ENCODE data around the gene TTC34.

TTC34 gene, protein sequence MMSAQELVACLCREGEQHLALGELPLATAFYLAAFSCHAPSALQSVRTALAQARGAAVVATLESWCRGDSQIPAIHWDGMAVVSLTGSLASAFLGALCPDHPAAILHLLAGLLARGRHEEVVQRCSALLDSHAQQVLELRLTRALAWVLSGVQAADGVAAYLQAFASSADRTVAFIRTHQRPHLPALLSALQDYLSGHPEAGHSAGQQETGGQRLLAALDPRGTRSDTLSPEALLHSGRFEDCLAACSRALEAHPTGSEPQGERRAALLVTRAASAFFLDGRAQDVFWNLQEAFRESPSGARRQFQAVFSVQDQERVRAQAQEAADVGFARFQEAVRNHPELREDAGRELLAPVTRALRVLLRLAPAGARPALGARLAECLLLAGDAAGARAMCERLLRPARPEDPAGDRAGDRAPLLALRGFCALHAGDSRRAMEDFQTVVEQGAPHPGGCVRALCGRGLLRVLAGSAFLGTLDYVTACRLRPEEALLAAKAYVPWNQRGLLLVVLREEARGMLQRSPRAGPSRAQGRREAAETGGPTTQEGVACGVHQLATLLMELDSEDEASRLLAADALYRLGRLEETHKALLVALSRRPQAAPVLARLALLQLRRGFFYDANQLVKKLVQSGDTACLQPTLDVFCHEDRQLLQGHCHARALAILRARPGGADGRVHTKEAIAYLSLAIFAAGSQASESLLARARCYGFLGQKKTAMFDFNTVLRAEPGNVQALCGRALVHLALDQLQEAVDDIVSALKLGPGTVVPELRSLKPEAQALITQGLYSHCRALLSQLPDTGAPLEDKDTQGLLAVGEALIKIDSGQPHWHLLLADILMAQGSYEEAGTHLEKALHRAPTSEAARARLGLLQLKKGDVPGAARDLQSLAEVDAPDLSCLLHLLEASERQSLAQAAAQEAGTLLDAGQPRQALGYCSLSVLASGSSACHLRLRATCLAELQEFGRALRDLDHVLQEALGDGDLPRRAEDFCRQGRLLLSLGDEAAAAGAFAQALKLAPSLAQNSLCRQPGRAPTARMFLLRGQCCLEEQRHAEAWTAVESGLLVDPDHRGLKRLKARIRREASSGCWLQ

DNA sequence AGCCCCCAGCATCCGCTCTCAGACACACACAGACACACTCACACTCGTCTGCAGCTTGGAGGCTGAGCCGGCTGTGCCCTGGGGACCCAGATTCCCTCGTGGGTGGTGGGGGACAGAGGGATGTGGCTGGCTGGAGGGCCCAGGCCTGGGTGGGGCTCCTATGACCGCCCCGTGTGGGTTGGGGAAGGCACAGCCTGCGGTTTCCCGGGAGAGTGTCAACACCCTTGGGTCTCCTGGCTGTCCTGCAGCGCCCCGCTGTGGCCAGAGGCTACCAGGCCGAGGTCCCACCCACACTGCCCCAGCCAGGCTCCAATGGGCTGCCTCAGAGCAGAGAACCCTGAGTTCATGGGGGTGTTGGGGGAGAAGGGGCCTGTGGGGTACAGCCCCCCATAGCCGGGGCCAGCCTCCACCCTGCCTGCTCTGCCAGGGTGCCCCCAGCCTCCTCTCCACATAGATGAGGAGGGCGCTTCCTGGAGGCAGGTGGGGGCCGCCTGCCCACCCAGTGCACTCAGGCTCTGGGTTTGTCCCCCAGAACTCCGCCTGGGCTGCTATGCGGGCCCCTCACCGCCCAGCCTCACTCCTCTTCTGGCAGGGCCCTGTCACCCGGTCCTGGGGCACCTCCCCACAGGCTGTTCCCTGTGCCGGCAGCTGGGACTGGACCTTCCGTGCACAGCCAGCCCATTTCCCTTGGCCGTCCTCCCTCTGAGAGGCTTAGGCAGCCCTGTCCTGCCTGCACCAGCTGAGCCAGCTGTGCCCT is at the start of gene TTC34:
TTC34 (minus strand) TSS at position 159 of the 757 bp plus-strand sequence. CDS start 866 bp downstream, outside the sequence.
- no peak for DNase-seq (ENCODE audit: low read depth)

DNA sequence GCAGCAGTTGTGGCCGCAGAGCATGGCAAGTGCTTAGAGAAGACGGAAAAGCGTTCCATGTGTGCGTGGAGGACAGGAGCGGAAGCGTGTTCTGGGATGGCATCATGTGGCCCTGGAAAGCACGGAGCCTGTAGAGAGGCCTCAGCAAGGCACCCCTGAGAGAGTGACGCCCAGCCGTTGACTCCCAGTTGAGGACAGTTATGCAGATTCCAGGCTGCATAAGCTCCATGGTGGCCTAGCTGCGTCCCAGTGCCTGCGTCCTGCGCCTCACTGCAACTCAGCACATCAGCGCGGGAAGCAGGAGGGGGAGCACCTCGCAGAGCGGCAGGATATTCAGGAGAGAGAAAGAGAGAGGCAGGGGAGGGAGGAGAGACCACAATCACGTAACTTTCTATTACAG is 49.0 kb upstream of the TTC34 start:
- DNase-seq (ENCODE audit: low read depth): no peak

DNA sequence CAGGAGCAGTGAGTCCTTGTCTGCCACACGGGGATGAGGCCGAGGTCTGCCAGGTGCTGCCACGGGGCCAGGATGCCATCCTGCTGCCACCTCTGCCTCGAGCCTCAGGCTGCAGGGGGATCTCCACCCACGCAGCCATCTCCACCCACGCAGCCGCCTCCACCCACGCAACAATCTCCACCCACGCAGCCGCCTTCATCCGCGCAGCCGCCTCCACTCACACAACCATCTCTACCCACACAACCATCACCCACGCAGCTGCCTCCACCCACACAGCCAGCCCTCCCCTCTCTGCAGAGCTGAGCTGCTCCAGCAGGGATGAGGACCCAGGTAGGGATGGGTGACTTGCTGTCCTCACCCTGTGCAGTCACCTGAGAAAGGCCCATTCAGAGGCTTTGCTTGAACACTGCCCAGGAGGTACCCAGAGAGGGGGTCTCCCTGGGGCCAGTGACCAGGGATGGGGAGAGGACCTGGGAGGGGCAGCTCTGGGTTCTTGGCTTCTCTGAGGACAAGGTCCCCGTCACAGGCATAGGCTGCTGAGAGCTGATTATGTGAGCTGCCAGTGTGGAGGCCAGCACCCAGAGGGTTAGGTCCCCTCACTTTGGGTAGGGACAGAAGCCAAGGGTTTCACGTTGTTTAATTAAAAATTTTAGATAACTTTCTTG is 46.6 kb upstream of the TTC34 start:
- no peak for DNase-seq (ENCODE audit: low read depth)

DNA sequence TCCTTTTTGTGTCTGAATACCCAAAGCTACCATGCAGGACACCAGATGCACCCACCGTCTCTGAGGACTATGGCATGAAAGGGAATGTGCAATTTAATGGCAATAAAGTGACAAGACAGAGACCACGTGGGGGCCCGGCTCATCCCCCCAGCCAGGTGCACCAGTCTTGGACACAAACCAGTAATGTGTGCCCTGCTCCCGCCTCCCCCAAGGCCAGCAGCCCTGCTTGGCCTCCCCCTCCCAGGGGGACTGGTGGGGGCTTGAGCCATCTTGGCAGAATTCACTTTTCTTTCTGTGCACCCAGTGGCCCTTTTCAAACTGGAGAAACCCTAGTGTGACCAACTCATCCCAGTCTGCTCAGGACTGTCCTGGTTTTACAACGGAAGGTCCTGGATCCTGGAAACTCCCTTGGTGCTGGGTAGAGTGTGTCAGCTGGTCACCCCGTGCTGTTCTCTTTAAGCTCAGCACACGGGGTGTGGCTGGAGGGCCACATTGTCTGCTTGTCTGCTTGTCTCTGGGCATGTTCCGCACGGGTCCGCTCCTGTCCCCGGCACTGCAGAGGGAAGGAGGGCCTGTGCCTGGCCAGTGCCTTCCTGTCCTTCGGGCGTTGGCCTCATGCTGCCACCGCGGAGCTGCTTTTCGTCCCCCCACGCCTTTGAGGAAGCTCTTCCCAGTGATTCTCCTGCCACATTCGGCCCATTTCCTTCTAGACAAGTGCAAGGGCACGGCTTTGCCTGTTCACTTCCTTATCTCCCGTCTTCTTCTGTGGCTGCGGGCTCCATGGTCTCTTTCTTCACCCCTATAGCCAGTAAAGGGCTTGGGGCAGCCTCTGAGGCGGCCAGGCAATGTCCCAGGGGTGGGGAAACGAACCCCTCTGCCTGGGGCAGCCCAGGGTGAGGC is 45.8 kb upstream of the TTC34 start:
- no peak for DNase-seq (ENCODE audit: low read depth)

DNA sequence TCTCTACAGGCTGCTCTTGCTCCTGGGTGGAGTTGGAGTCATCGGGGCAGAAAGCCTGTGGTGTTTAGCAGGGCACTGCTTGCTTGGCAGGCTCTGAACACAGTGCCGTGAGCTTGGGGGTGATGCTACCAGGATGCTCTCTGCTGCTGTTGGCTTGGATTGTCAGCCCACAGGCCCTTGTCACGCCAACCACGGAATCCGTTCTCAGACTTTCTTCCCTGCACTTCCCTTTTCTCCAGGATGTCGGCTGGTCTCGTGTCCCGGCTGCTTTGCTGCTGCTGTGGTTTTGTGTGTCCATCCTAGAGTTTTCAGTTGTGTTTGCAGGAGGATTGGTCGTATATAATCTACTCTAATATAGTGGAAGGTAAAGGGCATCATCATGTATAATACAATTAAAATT is 44.4 kb upstream of the TTC34 start:
- DNase-seq (ENCODE audit: low read depth): no peak

DNA sequence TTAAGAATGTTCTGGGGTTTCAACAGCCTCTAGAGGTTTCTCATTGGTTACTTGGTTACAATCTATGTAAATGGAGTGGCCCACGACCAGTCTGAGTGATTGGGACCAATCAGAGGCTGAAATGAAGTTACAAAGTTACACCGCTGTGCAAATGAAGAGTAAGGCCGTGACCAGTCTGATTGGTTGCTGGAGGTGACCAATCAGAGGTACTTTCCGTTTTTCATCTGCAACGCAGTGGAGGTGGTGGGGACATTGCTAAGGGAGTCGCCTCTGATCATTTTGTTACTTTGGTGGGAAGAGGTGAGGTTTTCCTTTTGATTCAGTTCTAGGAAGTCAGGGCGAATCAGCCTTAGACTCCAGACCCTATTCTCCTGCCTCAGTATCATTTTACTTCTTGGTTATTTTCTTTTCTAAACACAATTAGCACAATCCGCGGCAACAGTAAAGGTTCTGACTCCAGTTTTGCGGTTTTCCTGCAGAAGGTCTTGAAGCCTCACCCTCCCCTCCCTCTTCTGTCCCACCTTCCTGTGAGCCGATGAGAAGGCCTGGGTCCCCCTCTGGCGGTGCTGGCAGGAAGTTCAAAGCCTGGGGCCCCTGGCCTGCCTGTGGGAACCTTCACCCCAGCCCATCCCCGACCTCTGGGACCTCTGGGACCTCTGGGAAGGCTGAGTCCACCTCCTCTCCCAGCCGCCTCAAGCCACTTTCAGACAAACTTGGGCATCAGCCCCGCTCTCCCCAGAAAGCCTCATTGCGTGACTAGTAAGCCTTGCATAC is 38.7 kb upstream of the TTC34 start:
- no peak for DNase-seq (ENCODE audit: low read depth)

DNA sequence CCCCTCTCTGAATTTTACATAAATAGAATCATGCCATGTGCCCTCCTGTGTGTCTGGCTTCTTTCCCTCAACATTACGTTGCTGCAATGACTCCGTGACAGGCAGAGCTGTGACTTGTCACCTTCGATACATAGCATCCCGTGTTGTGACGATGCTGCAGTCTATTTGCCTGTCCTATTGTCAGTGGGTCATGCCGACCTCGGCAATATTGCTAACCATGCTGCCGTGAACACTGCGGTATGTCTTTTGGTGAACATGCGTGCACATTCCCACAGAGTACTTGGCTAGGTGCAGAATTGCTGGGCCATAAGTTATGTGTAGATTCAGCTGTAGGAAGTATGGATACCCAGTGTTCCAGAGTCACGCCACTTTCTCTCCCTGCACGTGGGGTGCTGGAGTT is 36.3 kb upstream of the TTC34 start:
- DNase-seq (ENCODE audit: low read depth): no peak

DNA sequence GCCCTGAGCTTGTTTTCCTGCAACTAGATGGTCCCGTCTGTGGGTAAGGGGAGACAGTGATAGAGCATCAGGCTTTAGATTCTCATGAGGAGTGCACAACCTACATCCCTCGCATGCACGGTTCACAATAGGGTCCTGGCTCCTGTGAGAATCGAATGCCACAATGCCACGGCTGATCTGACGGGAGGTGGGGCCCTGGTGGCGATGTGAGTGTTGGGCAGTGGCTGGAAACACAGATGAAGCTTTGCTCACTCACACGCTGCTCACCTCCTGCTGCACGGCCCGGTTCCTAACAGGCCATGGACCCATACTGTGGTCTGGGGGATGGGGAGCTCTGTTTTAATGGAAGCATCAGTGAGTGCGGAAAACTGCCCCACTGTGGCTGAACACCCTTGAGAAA is 35.8 kb upstream of the TTC34 start:
- DNase-seq (ENCODE audit: low read depth): no peak

DNA sequence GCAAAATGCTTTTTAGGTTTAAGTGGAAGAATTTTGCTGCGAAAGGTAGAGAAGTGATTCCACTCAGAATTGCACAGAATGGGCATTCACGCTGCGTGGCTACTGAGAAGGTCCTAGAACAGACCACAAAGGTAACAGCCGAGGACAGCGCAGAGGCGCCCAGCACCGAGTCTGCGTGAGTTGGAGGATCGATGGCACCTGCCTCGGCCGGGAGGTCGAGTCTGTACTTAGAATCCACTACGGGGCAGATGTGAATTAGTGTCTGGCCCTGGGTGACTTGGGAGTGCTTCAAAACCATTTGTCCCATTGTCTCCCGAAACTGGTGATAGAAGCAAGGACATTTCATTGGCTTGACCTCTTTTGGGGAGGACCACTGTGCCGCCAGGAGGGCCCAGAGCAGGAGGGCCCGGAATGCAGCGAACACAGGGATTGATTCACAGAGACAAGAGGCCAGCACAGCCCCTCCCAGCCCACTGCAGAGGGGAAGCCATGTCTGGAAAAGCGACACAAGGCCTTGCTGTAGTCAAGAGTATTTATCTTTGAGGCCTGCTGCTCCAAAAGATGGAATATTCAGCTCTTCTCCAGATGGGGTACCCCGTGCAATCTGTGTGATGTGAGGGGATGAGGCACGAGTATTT is 35.0 kb upstream of the TTC34 start:
- DNase-seq (ENCODE audit: low read depth): no peak

DNA sequence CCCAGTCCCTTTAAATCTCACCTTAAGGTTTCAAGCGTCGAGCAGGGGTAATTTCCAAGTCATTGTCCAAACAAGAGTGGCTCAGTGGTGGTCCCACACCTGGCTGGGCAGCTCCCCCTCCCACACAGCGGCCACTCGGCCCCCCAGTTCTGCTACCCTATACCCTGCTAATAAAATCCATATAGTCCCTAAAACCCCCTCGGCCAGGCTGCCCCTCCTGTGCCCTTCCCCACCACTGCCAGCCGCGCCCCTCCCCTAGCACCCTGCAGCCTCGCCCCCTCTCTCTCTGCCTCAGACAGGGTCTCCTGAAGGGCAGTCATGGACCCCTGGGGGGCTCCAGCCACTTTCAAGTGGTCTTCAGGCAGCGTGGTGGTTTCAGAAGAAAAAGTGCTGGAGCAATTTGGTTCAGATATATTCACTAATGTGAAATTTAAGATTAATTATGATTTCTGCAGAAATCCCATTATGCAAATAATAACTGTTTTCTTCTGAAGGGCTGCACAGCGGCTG is 34.2 kb upstream of the TTC34 start:
- no peak for DNase-seq (ENCODE audit: low read depth)

DNA sequence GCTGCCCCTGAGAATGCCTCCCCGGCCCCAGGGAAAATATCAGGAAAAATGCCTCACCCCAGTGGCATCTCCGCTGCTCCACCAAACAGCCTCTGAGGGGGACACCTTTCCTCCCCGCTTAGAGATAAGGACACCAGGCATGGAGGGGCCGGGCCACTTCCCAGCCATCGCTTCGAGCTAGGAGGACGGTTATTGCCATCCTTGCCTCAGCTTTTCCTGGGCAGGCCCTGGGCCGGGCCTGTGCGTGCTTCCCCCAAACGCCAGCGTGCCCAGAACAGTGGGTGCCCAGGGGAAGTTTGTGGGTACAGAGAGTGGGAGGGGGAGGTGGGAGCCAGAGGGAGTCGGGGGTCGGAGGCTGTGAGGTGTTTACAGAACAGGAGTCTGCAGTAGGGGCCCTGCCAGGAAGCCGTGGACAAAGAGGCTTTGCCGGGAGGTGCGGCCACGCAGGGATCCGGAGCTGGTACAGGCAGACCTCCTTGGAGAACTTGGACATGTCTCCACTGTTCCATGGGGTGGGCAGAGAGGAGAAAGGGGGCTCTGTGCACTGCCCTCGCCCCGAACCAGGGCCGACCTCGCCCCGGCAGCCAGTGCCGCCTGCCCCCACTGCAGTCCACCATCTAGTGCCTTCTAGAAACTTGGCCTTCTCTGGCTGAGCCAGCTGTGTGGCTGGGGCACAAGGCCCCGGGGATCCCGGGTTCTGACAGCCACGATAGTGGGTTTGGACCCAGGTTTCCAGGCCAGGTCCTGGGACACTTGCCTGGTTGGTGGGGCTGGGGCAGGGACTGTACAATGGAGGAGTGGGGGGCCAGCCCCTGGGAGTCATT is 33.5 kb upstream of the TTC34 start:
- no peak for DNase-seq (ENCODE audit: low read depth)

DNA sequence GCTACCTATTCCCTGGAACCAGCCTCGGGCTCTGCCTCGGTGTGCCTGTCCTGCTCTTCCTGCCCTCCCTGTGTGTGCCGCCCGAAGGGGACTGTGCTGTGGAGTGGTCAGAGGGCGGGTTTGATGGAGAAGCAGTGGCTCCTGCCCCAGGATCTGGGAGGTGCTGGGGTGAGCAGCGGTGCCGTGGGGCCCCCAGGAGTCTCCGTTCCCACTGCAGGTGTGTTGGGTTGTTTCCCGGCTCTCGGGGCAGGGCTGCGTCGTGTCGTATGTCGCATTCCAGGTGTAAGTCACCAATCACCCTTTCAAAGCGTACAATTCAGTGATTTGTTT is 32.6 kb upstream of the TTC34 start:
- DNase-seq (ENCODE audit: low read depth): no peak

DNA sequence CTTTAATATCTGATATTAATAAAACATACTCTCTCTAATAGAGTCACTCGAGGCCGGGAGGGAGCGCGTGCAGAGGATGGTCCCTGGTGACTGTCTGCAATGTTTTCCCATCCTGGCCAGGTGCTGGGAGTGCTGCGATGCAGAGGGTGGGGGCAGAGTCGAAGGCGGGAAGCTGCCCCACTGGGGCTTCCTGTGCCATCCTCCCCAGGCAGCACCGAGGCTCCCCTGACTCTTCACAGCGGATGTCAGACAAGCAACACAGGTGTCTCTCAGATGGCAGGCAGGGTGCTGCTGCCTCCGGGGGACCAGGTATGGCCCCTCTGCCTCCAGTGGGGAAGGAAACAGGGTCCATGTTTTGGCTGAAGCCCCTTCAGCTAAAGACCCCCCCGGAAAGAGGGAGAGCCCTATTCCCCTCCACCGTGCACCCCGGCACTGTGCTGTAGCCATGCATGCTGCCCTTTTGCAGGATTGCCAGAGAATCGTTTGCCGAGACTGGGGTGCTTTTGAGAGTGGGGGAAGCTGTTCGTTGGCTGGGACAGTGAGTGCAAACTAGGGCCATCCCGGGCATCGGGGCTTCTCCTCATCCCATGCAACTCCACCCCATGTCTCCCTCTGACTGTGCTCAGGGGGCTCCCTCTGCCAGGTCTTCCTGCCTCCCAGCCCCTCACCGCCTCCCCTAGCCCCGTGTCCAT is 32.1 kb upstream of the TTC34 start:
- DNase-seq (ENCODE audit: low read depth): no peak

DNA sequence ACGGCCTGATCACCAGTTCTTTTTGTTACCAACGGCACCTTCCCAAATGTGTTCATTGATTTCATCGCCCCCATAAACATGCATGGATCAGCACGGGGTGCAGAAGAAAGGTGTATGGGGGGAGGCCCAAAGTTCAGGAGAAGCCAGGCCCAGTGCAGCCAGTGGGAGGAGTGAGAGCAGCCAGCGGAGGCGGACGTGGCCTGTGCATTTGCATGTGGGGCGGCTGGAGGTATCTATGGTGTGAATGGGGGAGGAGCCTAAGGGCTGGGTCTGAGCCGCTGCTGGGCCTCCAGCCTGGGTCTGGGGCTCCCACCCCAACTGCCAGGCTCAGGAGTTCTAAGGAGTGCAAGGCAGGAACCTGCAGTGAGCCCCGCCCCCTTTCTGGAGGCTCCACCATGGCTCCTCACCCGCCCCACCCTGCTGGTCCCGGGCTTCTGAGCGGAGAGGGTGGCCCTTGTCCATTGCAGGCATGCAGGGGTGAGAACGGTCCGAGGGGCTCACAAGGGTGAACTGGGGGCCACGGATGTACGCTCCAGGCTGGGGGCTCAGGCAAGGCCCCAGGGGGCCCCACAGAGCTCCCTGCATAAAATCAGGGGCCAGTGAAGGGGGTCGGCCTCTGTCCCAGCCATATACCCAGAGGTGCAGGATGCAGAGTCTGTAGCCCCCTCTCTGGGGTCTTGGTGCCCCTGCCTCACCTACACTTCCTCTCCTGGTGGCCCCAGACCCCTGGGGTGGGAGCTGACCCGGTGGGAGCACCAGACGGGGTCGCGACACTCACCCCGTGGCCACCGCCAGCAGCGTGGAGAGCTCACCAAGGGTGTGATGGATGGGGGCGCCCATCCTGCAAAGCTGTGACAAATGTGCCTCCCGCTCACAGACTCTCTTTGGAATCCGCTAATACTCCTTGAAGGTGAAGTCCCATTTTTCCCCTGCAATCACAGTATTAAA is 31.3 kb upstream of the TTC34 start:
- no peak for DNase-seq (ENCODE audit: low read depth)

DNA sequence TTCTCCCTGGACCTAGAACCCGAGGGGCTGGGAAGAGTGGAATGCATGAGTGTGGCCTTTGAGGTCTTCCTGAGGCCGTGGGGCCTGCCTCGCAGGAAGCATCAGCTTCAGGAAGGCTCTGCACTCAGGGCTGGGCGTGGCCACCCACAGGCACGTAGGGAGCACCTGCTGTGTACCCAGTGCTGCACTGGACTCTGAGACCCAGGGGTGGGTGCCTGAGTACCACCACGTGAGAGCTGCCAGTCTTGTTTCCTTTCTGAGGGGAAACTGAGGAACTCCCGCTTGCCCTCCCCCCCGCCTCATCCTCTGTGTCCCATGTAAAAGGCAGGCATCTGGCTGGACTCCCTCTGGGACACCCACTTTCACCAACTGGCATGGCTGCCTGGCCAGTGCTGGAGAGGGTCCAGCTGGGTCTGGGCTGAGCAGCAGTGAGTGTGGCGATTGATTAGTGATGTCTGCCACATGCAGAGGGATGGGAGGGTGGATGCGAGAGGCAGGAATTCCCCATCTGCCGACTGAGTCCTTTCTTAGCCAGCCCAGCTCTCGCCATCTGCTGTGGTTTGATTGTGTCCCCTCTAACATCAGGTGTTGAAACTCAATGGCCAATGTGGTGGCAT is 30.2 kb upstream of the TTC34 start:
- no peak for DNase-seq (ENCODE audit: low read depth)

Measured in GM04503 (cell line).